Breast epithelium (tissue), 4 donors: ENCODE data around the gene SERP2. TPM values are rescaled to one million over a fixed set of nuclear protein-coding genes. Genes with fewer than 3 reads are reported as not detected.

Source experiments
- DNase-seq, 2 donors: peaks; one replicate each; pipeline ENCODE4 v3.0.0-alpha.2; 2019; ENCODE audit warnings: low spot score in 2 of 2
- H3K27ac ChIP-seq, 2 donors: fragments of 200-600 bp; sonication (generic) in 1 of 2; one replicate each; pipeline ENCODE4 v1.5.1; 2016 to 2019; ENCODE audit warnings: mild to moderate bottlenecking in 1 of 2
- H3K27me3 ChIP-seq, 2 donors: fragments of 200-600 bp; sonication (generic) in 1 of 2; one replicate each; pipeline versions ENCODE4 v1.5.1 to v1.6.0; 2017 to 2019; ENCODE audit warnings: control low read depth in 1 of 2, mild to moderate bottlenecking in 1 of 2
- H3K36me3 ChIP-seq: fragments of 200-600 bp; one replicate; pipeline ENCODE4 v1.5.1; 2019
- H3K4me1 ChIP-seq, 2 donors: fragments of 200-600 bp; sonication (generic); one replicate each; pipeline ENCODE4 v1.5.1; 2016 to 2019; ENCODE audit warnings: control low read depth in 1 of 2
- H3K4me3 ChIP-seq, 3 donors: fragments of 200-600 bp; sonication (generic); 1 replicate in 2 of 3; 2 replicates in 1 of 3; pipeline ENCODE4 v1.5.1; 2016 to 2019; ENCODE audit warnings: mild to moderate bottlenecking in 3 of 3, moderate library complexity in 2 of 3
- H3K9me3 ChIP-seq, 2 donors: fragments of 200-600 bp; sonication (generic) in 1 of 2; one replicate each; pipeline ENCODE4 v1.5.1; 2016 to 2019; ENCODE audit warnings: control low read depth in 1 of 2
- CTCF ChIP-seq, 3 donors: fragments of 450-650 bp; IDR thresholded peaks; one replicate each; pipeline ENCODE4 v1.5.1; 2016 to 2017; ENCODE audit warnings: antibody characterized with exemption in 3 of 3, mild to moderate bottlenecking in 3 of 3, moderate library complexity in 3 of 3
- POLR2A ChIP-seq: fragments of 450-650 bp; IDR thresholded peaks from one replicate; pipeline ENCODE4 v1.6.1; 2016; ENCODE audit warnings: antibody characterized with exemption, mild to moderate bottlenecking, moderate library complexity
- POLR2AphosphoS5 ChIP-seq, 3 donors: sonication (generic); formaldehyde crosslinking; IDR thresholded peaks; one replicate each; pipeline ENCODE4 v1.6.1; 2017; ENCODE audit warnings: antibody characterized with exemption in 3 of 3
- intact Hi-C: fragments of 100-400 bp; cut with DNase I; formaldehyde crosslinking; loops from one replicate; pipeline ENCODE4 v1.15.1; 2023; ENCODE audit warnings: low total_unique reads
- total RNA-seq, 3 donors: library from RNA; depleted of rRNA; stranded (reverse); fragments of >200 nt; gene quantifications; one replicate each; pipeline ENCODE4 v1.1.0, GENCODE V29; 2016

SERP2 gene
- total RNA-seq, 3 donors from 2014 or later: 2.6 to 6.9 (median 6.4) TPM

GRCh38 chr13:44414716-44415115 is 41.1 kb downstream of the SERP2 start:
- Histone ChIP-seq H3K4me1 (no peaks in the 10 kb centered on the region), H3K27ac (no peak overlapping the region), H3K36me3 (no peaks in the 10 kb centered on the region), H3K9me3 (no peaks in the 10 kb centered on the region), H3K4me3 (no peak overlapping the region), H3K27me3 (no peaks in the 10 kb centered on the region)
- no peak for TF ChIP-seq POLR2AphosphoS5 (IDR thresholded peaks at IDR 0.05)
- TF ChIP-seq CTCF (IDR thresholded peaks at IDR 0.05): no peak
- TF ChIP-seq POLR2A: no peak
- DNase-seq: no peak
- intact Hi-C loops: no loop called here

- no peaks in the 10 kb centered on the region for H3K9me3 ChIP-seq
- no peak for DNase-seq
- no peaks in the 10 kb centered on the region for H3K36me3 ChIP-seq
- H3K4me1 ChIP-seq: no peaks in the 10 kb centered on the region
- H3K27me3 ChIP-seq: no peaks in the 10 kb centered on the region
- TF ChIP-seq POLR2AphosphoS5 (IDR thresholded peaks at IDR 0.05) (no peak), CTCF (IDR thresholded peaks at IDR 0.05) (no peak), POLR2A (no peak)
- no peak overlapping the region for H3K27ac ChIP-seq
- intact Hi-C loops: no loop called here
- H3K4me3 ChIP-seq: no peak overlapping the region
Observed at GRCh38 chr13:44415815-44416214, 42.2 kb downstream of the SERP2 start.

GRCh38 chr13:44416301-44416700 is 42.7 kb downstream of the SERP2 start:
- H3K27me3 ChIP-seq: no peaks in the 10 kb centered on the region
- no peaks in the 10 kb centered on the region for H3K4me1 ChIP-seq
- H3K36me3 ChIP-seq: no peaks in the 10 kb centered on the region
- intact Hi-C loops: no loop called here
- no peak overlapping the region for H3K4me3 ChIP-seq
- no peak for DNase-seq
- H3K9me3 ChIP-seq: no peaks in the 10 kb centered on the region
- H3K27ac ChIP-seq: no peak overlapping the region
- TF ChIP-seq CTCF (IDR thresholded peaks at IDR 0.05): no peak

- Histone ChIP-seq H3K36me3 (no peaks in the 10 kb centered on the region), H3K4me1 (no peaks in the 10 kb centered on the region), H3K9me3 (no peaks in the 10 kb centered on the region), H3K27ac (no peak overlapping the region), H3K4me3 (no peak overlapping the region), H3K27me3 (no peaks in the 10 kb centered on the region)
- no peak for DNase-seq
- no peak for TF ChIP-seq CTCF (IDR thresholded peaks at IDR 0.05)
- TF ChIP-seq POLR2A: no peak
- no peak for TF ChIP-seq POLR2AphosphoS5 (IDR thresholded peaks at IDR 0.05)
- intact Hi-C loops: no loop called here
Observed at GRCh38 chr13:44416744-44417143, 43.1 kb downstream of the SERP2 start.

GRCh38 chr13:44417446-44417845 is 43.8 kb downstream of the SERP2 start:
- DNase-seq: no peak
- no peaks in the 10 kb centered on the region for H3K36me3 ChIP-seq
- H3K9me3 ChIP-seq: no peaks in the 10 kb centered on the region
- intact Hi-C loops: no loop called here
- no peaks in the 10 kb centered on the region for H3K27me3 ChIP-seq
- no peak overlapping the region for H3K4me3 ChIP-seq
- TF ChIP-seq CTCF (IDR thresholded peaks at IDR 0.05) (no peak), POLR2A (no peak), POLR2AphosphoS5 (IDR thresholded peaks at IDR 0.05) (no peak)
- H3K4me1 ChIP-seq: no peaks in the 10 kb centered on the region
- no peak overlapping the region for H3K27ac ChIP-seq
